ENCODE measurements around the gene HS3ST3A1.

- TF ChIP-seq CTCF (IDR thresholded peaks at IDR 0.05) (no peak), POLR2A (IDR thresholded peaks at IDR 0.05) (no peak)
Measured at GRCh38 chr17:13626703-13627102, 25.0 kb upstream of the HS3ST3A1 start.

Measured in tibial nerve (tissue), 3 donors.